HG03439 (cell line): ENCODE measurements around the gene IQSEC3.
"Not testable (repeated sequence)": the region's sequence is repeated elsewhere in the genome, so short reads cannot be mapped to it uniquely, and the experiment has no call there.

Source experiments
- ATAC-seq: cut with Tn5 transposase; IDR thresholded peaks from one replicate; pipeline ENCODE4 v1.9.1; 2021; ENCODE audit warnings: mild to moderate bottlenecking, moderate library complexity; ENCODE audit not compliant: unreplicated experiment

IQSEC3 gene

DNA sequence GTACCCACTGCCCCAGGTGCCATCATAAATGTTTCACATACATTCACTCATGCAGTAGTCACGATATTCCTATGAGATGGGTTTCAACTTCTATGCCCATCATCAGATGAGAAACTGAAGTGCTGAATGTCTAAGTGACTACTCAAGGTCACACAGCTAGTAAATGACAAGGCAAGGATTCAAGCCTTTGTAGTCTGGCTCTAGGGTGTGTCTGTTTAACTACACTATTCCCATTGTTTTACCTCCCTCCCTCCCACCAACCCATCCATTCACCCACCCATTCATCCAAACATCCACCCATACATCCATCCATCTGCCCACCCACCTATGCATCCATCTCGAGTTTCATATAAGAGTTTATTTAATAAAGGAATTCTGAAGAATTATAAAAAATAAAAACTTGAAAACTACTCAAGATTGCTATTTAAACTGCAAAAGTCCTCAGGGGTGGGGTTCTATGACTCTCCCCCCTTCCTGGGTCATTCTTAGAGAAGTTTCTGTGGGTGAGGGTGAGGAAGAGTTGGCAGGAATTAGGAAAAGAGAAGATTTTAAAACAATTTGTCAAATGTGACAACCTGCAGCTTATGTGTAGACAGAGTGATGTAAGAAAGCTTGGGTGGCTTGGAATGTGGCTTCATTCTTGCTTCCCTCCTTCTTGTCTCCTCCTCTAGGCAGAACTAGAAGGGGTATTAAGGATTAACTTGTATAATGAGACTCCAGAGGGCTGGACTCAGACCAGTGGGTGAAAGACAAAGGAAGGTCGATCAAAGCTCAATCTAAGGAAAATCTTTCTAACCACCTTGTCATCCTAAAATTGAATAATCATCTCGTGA is 13.4 kb upstream of the IQSEC3 start:
- not testable (repeated sequence) for ATAC-seq

- ATAC-seq = no peak
These were observed 12.5 kb upstream of the IQSEC3 start for GRCh38 chr12:53735-54730.

GRCh38 chr12:54750-55535 is 11.6 kb upstream of the IQSEC3 start:
- no peak for ATAC-seq

GRCh38 chr12:56683-57346 is 9.8 kb upstream of the IQSEC3 start:
- ATAC-seq = no peak

- no peak for ATAC-seq
These were observed 9.0 kb upstream of the IQSEC3 start for GRCh38 chr12:57539-57938.

DNA sequence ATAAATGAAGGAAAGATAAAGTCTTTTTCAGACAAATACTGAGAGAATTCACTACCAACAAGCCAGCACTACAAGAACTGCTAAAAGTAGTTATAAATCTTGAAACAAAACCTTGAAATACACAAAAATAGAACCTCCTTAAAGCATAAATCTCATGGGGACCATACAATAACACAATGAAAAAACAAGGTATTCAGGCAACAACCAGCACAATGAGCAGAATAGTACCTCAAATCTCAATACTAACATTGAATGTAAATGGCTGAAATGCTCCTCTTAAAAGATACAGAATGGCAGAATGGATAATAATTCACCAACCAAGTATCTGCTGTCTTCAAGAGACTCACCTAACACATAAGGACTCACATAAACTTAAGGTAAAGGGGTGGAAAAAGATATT is 7.7 kb upstream of the IQSEC3 start:
- no peak for ATAC-seq

DNA sequence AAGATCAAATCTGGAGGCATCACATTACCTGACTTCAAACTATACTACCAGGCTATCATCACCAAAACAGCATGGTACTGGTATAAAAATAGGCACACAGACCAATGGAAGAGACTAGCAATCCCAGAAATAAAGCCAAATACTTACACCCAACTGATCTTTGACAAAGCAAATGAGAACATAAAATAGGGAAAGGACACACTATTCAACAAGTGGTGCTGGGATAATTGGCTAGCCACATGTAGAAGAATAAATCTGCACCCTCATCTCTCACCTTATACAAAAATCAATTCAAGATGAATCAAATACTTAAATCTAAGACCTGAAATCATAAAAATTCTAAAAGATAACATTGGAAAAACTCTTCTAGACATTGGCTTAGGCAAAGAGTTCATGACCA is 4.7 kb upstream of the IQSEC3 start:
- not testable (repeated sequence) for ATAC-seq

DNA sequence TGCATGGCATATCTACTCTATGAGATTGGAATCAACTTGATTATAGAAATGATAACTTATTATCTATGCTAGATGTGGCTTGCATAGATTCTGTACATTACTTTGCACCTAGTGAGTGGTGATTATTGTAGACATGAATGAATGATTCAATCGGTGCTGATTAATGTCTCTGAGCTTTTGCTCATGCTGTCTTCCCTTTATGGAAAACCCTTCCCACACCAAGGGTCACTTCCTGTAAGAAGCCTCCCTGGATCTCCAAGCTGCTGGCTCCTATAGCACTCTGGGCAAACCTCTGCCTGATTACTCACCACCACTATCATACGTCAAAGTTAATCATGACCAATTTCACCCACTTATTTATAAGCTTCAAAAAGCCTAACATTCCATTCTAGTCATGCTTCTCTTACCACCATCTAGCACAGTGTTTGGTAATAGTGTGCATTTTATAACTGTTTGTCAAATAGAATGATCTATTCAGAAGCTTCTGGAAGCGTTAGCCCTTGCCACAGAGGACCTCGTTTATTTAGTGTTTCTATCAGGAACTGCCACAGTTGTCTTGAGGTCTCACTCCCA is 990 bp upstream of the IQSEC3 start:
- ATAC-seq = not testable (repeated sequence)

- not testable (repeated sequence) for ATAC-seq
These were observed 376 bp downstream of the IQSEC3 start for GRCh38 chr12:66782-67504.

DNA sequence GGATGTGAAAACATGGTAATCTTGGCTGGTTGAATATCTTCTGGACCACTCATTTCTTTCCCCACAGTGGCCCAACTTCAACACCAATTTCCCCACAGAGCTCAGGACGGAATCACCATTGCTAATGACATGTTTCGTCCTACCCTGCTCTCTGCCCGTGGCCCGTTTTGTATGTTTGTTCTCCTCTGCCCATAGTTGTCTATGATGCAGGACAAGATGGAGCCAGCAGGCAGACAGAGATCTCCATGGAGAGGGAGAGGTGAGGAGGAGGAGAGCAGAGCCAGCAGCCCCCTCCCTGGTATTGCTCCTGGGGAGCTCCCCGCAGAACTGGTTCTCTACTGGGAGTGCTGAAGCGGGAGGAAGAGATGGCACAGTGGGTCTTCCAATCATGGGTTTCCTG is 3.1 kb downstream of the IQSEC3 start:
- ATAC-seq = not testable (repeated sequence)

GRCh38 chr12:70541-70940 is 4.0 kb downstream of the IQSEC3 start:
- ATAC-seq = not testable (repeated sequence)

- not testable (repeated sequence) for ATAC-seq
These were observed 5.5 kb downstream of the IQSEC3 start for GRCh38 chr12:72018-72417.

DNA sequence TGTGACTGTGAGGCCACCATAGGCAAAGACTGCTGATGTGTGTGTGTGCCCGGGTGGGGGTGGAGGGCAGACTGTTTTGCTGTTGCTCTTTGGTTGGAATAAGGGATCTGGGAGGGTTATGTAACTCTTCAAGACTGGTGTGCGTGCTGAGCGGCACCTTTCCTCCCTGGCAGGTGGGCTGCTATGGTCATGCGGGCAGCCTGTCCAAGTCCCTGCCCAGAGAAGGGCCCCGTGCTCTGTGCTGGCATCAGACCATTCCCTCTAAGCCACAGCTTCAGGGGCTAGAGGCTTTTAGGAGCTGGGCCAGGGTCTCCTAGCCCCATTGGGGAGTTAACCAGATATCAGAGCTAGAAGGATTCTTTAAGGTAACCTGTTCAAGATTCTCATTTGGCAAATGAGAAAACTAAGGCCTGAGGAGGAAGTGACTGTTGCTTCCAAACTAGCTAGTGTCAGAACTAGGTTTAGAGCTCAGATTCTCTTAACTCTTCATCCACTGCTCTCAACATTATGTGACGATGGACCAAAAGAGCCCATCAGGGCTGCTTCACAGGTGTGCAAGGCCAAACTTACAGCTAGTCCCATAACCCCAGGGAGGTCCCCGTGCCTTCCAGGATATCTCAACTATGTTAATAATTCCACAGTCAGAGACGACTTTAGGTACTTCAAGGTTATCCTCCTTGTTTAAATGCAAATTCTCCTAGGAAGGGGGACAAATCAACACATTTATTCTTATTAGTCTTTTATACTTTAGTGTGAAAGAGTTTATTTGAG is 8.0 kb downstream of the IQSEC3 start:
- not testable (repeated sequence) for ATAC-seq

DNA sequence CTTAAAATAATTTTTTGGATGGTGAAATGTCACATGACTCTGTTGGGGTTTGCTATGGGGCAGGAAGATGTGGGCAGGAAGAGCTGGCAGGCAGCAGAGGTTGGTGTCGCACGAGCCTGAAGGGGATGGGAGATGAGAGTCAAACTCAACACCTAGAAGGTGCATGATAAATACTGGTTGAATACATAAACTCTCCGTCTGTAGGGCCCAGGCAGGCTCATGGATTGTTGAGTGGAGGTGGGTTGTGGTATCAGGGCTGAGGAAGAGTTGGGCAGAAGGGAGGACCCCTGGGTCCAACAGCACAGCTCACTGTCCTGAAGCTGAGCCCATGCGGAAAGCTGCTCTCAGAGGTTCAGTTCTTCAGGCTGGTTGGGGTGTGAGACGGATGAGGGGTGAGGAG is 9.0 kb downstream of the IQSEC3 start:
- not testable (repeated sequence) for ATAC-seq

- not testable (repeated sequence) for ATAC-seq
These were observed 9.5 kb downstream of the IQSEC3 start for GRCh38 chr12:76102-76501.

GRCh38 chr12:76551-76950 is 10.0 kb downstream of the IQSEC3 start:
- not testable (repeated sequence) for ATAC-seq

- not testable (repeated sequence) for ATAC-seq
These were observed 10.6 kb downstream of the IQSEC3 start for GRCh38 chr12:77101-77719.

GRCh38 chr12:77769-78383 is 11.3 kb downstream of the IQSEC3 start:
- not testable (repeated sequence) for ATAC-seq
